ENCODE results near the gene WDTC1.
"Not testable (repeated sequence)": the region's sequence is repeated elsewhere in the genome, so short reads cannot be mapped to it uniquely, and the experiment has no call there.

Gene WDTC1

GRCh38 chr1:27218736-27219135, 15.7 kb upstream of the WDTC1 start:
- no peaks in the 10 kb centered on the region for H3K36me3 ChIP-seq (ENCODE audit: control insufficient read depth, insufficient read depth, low read length)
- no peaks in the 10 kb centered on the region for H3K9me3 ChIP-seq (ENCODE audit: control insufficient read depth, insufficient read depth, low read length)
- DNase-seq (ENCODE audit: low read depth, low spot score): no peak
- WGBS (ENCODE audit: insufficient coverage, insufficient read length): no CpG with 5 or more reads among the region's 3 CpGs
- H3K27ac ChIP-seq (ENCODE audit: low read length): no peak overlapping the region
- H3K27me3 ChIP-seq (ENCODE audit: control insufficient read depth, insufficient read depth, low read length): no peaks in the 10 kb centered on the region
- H3K4me3 ChIP-seq (ENCODE audit: low read length): no peak overlapping the region
- no peaks in the 10 kb centered on the region for H3K4me1 ChIP-seq (ENCODE audit: control insufficient read depth, insufficient read depth, low read length)

DNA sequence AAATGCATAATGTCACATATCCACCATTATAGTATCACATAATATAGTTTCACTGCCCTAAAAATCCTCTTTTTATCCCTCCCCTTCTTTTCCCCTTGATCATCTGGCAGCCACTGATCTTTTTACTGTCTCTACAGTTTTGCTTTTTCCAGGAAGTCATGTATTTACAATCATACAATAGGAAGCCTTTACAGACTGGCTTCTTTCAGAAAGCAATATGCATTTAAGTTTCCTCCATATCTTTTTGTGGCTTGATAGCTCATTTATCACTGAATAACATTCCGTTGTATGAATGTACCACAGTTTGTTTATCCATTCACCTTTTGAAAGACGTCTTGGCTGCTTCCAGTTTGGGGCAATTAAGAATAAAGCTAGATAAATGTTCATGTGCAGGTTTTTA, 14.3 kb upstream of the WDTC1 start:
- DNase-seq (ENCODE audit: low read depth, low spot score): no peak
- no peak overlapping the region for H3K27ac ChIP-seq (ENCODE audit: low read length)
- H3K4me1 ChIP-seq (ENCODE audit: control insufficient read depth, insufficient read depth, low read length): no peaks in the 10 kb centered on the region
- H3K4me3 ChIP-seq (ENCODE audit: low read length): no peak overlapping the region
- WGBS (ENCODE audit: insufficient coverage, insufficient read length): no CpG with 5 or more reads among the region's 2 CpGs
- no peaks in the 10 kb centered on the region for H3K9me3 ChIP-seq (ENCODE audit: control insufficient read depth, insufficient read depth, low read length)
- no peaks in the 10 kb centered on the region for H3K27me3 ChIP-seq (ENCODE audit: control insufficient read depth, insufficient read depth, low read length)
- H3K36me3 ChIP-seq (ENCODE audit: control insufficient read depth, insufficient read depth, low read length): no peaks in the 10 kb centered on the region

- no CpG with 5 or more reads among the region's 5 CpGs for WGBS (ENCODE audit: insufficient coverage, insufficient read length)
- not testable (repeated sequence) for H3K36me3 ChIP-seq (ENCODE audit: control insufficient read depth, insufficient read depth, low read length); H3K27me3 ChIP-seq (ENCODE audit: control insufficient read depth, insufficient read depth, low read length); H3K4me3 ChIP-seq (ENCODE audit: low read length); H3K27ac ChIP-seq (ENCODE audit: low read length); H3K4me1 ChIP-seq (ENCODE audit: control insufficient read depth, insufficient read depth, low read length); DNase-seq (ENCODE audit: low read depth, low spot score); H3K9me3 ChIP-seq (ENCODE audit: control insufficient read depth, insufficient read depth, low read length)
These were observed 13.5 kb upstream of the WDTC1 start for GRCh38 chr1:27220702-27221497.

GRCh38 chr1:27225621-27226020, 8.8 kb upstream of the WDTC1 start:
- Histone ChIP-seq H3K9me3 (ENCODE audit: control insufficient read depth, insufficient read depth, low read length) (no peaks in the 10 kb centered on the region), H3K4me1 (ENCODE audit: control insufficient read depth, insufficient read depth, low read length) (no peaks in the 10 kb centered on the region), H3K4me3 (ENCODE audit: low read length) (no peak overlapping the region), H3K27me3 (ENCODE audit: control insufficient read depth, insufficient read depth, low read length) (no peaks in the 10 kb centered on the region), H3K36me3 (ENCODE audit: control insufficient read depth, insufficient read depth, low read length) (no peaks in the 10 kb centered on the region), H3K27ac (ENCODE audit: low read length) (no peak overlapping the region)
- no peak for DNase-seq (ENCODE audit: low read depth, low spot score)
- WGBS (ENCODE audit: insufficient coverage, insufficient read length): no CpG with 5 or more reads among the region's 3 CpGs

DNA sequence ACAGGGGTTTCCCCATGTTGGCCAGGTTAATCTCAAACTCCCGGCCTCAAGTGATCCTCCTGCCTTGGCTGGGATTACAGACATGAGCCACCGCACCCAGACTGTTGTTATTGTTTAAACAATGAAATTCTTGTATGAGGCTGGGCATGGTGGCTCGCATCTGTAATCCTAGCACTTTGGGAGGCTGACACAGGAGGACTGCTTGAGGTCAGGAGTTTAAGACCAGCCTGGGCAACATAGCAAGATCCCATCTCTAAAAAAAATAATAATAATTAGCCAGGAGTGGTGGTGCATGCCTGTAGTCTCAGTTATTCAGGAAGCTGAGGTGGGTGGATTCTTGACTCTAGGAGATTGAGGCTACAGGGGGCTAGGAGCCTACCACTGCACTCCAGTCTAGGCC, 6.7 kb upstream of the WDTC1 start:
- Histone ChIP-seq H3K4me1 (ENCODE audit: control insufficient read depth, insufficient read depth, low read length) (no peaks in the 10 kb centered on the region), H3K27ac (ENCODE audit: low read length) (no peak overlapping the region), H3K4me3 (ENCODE audit: low read length) (no peak overlapping the region), H3K27me3 (ENCODE audit: control insufficient read depth, insufficient read depth, low read length) (no peaks in the 10 kb centered on the region), H3K9me3 (ENCODE audit: control insufficient read depth, insufficient read depth, low read length) (no peaks in the 10 kb centered on the region), H3K36me3 (ENCODE audit: control insufficient read depth, insufficient read depth, low read length) (no peaks in the 10 kb centered on the region)
- no CpG with 5 or more reads among the region's 3 CpGs for WGBS (ENCODE audit: insufficient coverage, insufficient read length)
- DNase-seq (ENCODE audit: low read depth, low spot score): no peak

GRCh38 chr1:27233667-27234048, 774 bp upstream of the WDTC1 start:
- Histone ChIP-seq H3K27me3 (ENCODE audit: control insufficient read depth, insufficient read depth, low read length) (no peaks in the 10 kb centered on the region), H3K4me1 (ENCODE audit: control insufficient read depth, insufficient read depth, low read length) (0 out of 2 replicates have a peak, but pooled peaks cover 3% of the 10 kb centered on the region), H3K27ac (ENCODE audit: low read length) (no peak overlapping the region), H3K9me3 (ENCODE audit: control insufficient read depth, insufficient read depth, low read length) (no peaks in the 10 kb centered on the region), H3K4me3 (ENCODE audit: low read length) (peak overlapping the region; percentile 34; the same call in 1 of the 2 replicates), H3K36me3 (ENCODE audit: control insufficient read depth, insufficient read depth, low read length) (no peaks in the 10 kb centered on the region)
- no CpG with 5 or more reads among the region's 9 CpGs for WGBS (ENCODE audit: insufficient coverage, insufficient read length)
- DNase-seq (ENCODE audit: low read depth, low spot score): no peak

GRCh38 chr1:27235827-27236226, 1.4 kb downstream of the WDTC1 start:
- DNase-seq (ENCODE audit: low read depth, low spot score): no peak
- no peak overlapping the region for H3K4me3 ChIP-seq (ENCODE audit: low read length)
- H3K9me3 ChIP-seq (ENCODE audit: control insufficient read depth, insufficient read depth, low read length): no peaks in the 10 kb centered on the region
- no CpG with 5 or more reads among the region's 7 CpGs for WGBS (ENCODE audit: insufficient coverage, insufficient read length)
- H3K27ac ChIP-seq (ENCODE audit: low read length): no peak overlapping the region
- H3K36me3 ChIP-seq (ENCODE audit: control insufficient read depth, insufficient read depth, low read length): no peaks in the 10 kb centered on the region
- H3K4me1 ChIP-seq (ENCODE audit: control insufficient read depth, insufficient read depth, low read length): 0 out of 2 replicates have a peak, but pooled peaks cover 3% of the 10 kb centered on the region
- H3K27me3 ChIP-seq (ENCODE audit: control insufficient read depth, insufficient read depth, low read length): no peaks in the 10 kb centered on the region

GRCh38 chr1:27237112-27237511, 2.7 kb downstream of the WDTC1 start:
- WGBS (ENCODE audit: insufficient coverage, insufficient read length): no CpG with 5 or more reads among the region's 4 CpGs
- H3K9me3 ChIP-seq (ENCODE audit: control insufficient read depth, insufficient read depth, low read length): no peaks in the 10 kb centered on the region

DNA sequence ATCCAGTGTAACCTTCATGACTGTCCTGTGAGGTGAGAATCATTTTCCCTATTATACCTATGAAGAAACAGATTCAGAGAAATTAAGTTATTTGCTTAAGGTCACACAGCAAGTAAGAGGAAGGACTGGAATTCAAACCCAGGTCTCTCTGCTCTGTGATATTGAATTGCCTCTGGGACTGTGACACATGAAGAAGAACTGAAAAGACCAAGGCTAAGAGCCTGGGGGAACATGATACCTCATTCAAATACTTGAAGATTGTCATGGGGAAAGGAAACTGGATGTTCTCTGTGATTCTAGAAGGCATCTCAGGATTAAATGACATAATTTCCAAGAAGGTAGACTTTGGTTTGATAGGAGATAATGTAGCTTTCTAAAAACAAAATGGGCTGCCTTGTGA, 3.6 kb downstream of the WDTC1 start:
- H3K4me1 ChIP-seq (ENCODE audit: control insufficient read depth, insufficient read depth, low read length): 0 out of 2 replicates have a peak, but pooled peaks cover 3% of the 10 kb centered on the region
- H3K36me3 ChIP-seq (ENCODE audit: control insufficient read depth, insufficient read depth, low read length): no peaks in the 10 kb centered on the region
- no peaks in the 10 kb centered on the region for H3K27me3 ChIP-seq (ENCODE audit: control insufficient read depth, insufficient read depth, low read length)
- no peak overlapping the region for H3K27ac ChIP-seq (ENCODE audit: low read length)
- no peak for DNase-seq (ENCODE audit: low read depth, low spot score)
- no peaks in the 10 kb centered on the region for H3K9me3 ChIP-seq (ENCODE audit: control insufficient read depth, insufficient read depth, low read length)
- H3K4me3 ChIP-seq (ENCODE audit: low read length): no peak overlapping the region

More at GRCh38 chr1:27237112-27237511, 2.7 kb downstream of the WDTC1 start:
- Histone ChIP-seq H3K4me1 (ENCODE audit: control insufficient read depth, insufficient read depth, low read length) (0 out of 2 replicates have a peak, but pooled peaks cover 3% of the 10 kb centered on the region), H3K4me3 (ENCODE audit: low read length) (no peak overlapping the region), H3K27ac (ENCODE audit: low read length) (no peak overlapping the region), H3K27me3 (ENCODE audit: control insufficient read depth, insufficient read depth, low read length) (no peaks in the 10 kb centered on the region), H3K36me3 (ENCODE audit: control insufficient read depth, insufficient read depth, low read length) (no peaks in the 10 kb centered on the region)
- DNase-seq (ENCODE audit: low read depth, low spot score): no peak

- Histone ChIP-seq H3K27me3 (ENCODE audit: control insufficient read depth, insufficient read depth, low read length) (no peaks in the 10 kb centered on the region), H3K4me3 (ENCODE audit: low read length) (no peak overlapping the region), H3K9me3 (ENCODE audit: control insufficient read depth, insufficient read depth, low read length) (no peaks in the 10 kb centered on the region), H3K36me3 (ENCODE audit: control insufficient read depth, insufficient read depth, low read length) (no peaks in the 10 kb centered on the region), H3K27ac (ENCODE audit: low read length) (no peak overlapping the region), H3K4me1 (ENCODE audit: control insufficient read depth, insufficient read depth, low read length) (no peaks in the 10 kb centered on the region)
- DNase-seq (ENCODE audit: low read depth, low spot score): no peak
- no CpG with 5 or more reads among the region's 4 CpGs for WGBS (ENCODE audit: insufficient coverage, insufficient read length)
These were observed 7.2 kb downstream of the WDTC1 start for GRCh38 chr1:27241677-27242076.

- H3K27ac ChIP-seq (ENCODE audit: low read length); H3K9me3 ChIP-seq (ENCODE audit: control insufficient read depth, insufficient read depth, low read length); H3K27me3 ChIP-seq (ENCODE audit: control insufficient read depth, insufficient read depth, low read length); H3K36me3 ChIP-seq (ENCODE audit: control insufficient read depth, insufficient read depth, low read length); H3K4me1 ChIP-seq (ENCODE audit: control insufficient read depth, insufficient read depth, low read length); DNase-seq (ENCODE audit: low read depth, low spot score); H3K4me3 ChIP-seq (ENCODE audit: low read length): not testable (repeated sequence)
- WGBS (ENCODE audit: insufficient coverage, insufficient read length): no CpG with 5 or more reads among the region's 5 CpGs
These were observed 9.2 kb downstream of the WDTC1 start for GRCh38 chr1:27243665-27244064.

Data from iPS DF 6.9 (cell line).